ENCODE results near the gene TAOK3.
"Not testable (repeated sequence)": the region's sequence is repeated elsewhere in the genome, so short reads cannot be mapped to it uniquely, and the experiment has no call there.

The TAOK3 gene

DNA sequence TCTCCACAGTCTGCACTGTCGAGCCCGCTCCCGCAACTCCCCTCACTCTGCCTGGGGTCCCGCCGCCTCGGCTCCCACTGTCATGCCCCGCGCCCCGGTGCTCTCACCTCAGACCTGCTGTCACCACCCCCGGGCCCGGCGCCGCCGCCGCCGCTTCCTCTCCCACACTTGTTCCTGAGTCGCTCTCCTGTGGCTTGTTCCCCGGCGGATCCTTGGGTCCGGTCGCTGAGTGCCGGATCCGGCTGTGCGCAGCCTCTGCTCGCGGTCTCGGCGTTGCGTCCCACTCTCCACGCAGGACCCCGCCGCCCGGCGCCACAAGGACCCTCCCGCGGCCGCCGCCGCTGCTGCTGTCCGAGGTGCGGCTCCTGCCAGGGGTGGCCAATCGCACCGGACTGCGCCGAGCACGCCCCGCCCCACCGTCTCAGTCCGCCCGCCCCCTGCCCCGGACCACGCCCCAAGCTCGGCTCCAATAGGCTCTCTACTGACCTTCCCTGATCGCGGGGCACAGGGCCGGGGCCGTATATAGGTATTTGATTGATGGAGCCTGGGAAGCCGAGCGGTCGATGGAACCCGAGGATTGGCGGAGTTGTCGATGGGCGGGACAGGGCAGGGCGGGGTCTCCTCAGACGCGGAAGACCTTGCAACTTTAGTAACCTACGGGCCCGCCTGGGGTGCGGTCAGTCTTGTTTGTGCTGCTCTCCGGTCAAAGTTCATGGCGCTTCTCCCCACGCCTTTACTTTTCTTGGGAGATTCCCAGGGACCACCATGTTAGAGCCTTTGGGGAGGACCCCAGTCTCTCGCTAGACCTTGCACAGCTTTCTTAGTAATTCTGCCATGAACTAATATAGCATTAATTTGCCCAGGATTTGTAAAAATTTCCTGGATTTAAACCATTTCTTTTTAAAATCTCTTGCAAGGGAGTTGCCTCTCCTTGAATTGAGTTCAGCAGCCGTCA lies at the start of gene TAOK3:
TSS of gene TAOK3 (minus strand) at position 367 of the 955 bp plus-strand sequence. CDS start 117,340 bp downstream, outside the sequence.
- H3K4me3 ChIP-seq (ENCODE audit: low read length) = peak within 1 kb of the TSS; percentile 97

DNA sequence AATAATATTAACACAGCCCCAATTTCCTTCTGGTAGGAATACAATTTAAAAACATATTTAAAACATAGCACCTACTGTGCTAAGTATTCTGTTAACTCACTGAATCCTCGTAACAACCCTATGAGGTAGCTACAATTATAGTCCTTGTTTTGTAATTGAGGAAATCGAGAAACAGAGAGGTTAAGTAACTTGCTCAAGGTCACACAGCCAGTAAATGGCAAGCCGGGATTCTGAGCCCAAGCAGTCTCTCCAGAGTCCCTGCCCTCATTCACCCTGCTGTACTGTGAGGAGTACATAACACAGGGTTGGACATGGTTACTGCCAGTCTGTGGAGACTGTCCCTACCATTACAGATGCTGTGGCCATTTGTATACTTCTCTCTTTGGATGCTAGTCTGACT lies 48.0 kb upstream of the TAOK3 start:
- Histone ChIP-seq H3K4me1 (ENCODE audit: control insufficient read depth, insufficient read depth, low read length) (peaks cover 3% of the 10 kb centered on the region), H3K9me3 (ENCODE audit: control insufficient read depth, low read length) (no peaks in the 10 kb centered on the region), H3K27me3 (replicated peaks; ENCODE audit: control insufficient read depth, insufficient read depth, low read length) (no peaks in the 10 kb centered on the region), H3K36me3 (ENCODE audit: control insufficient read depth, insufficient read depth, low read length, severe bottlenecking) (peaks cover 13% of the 10 kb centered on the region), H3K4me3 (ENCODE audit: low read length) (no peak overlapping the region), H3K9ac (ENCODE audit: low read length) (no peak overlapping the region)
- no peak for DNase-seq (ENCODE audit: low read depth)

More for the DNA sequence above, at the start of gene TAOK3:
- peak; percentile 100 for DNase-seq (ENCODE audit: low read depth)
- Histone ChIP-seq H3K9ac (ENCODE audit: low read length) (peak within 1 kb of the TSS; percentile 93), H3K9me3 (ENCODE audit: control insufficient read depth, low read length) (no peaks in the 10 kb centered on the region), H3K4me1 (ENCODE audit: control insufficient read depth, insufficient read depth, low read length) (peaks cover 42% of the 10 kb centered on the region), H3K36me3 (ENCODE audit: control insufficient read depth, insufficient read depth, low read length, severe bottlenecking) (no peaks in the 10 kb centered on the region), H3K27me3 (replicated peaks; ENCODE audit: control insufficient read depth, insufficient read depth, low read length) (no peaks in the 10 kb centered on the region)

DNA sequence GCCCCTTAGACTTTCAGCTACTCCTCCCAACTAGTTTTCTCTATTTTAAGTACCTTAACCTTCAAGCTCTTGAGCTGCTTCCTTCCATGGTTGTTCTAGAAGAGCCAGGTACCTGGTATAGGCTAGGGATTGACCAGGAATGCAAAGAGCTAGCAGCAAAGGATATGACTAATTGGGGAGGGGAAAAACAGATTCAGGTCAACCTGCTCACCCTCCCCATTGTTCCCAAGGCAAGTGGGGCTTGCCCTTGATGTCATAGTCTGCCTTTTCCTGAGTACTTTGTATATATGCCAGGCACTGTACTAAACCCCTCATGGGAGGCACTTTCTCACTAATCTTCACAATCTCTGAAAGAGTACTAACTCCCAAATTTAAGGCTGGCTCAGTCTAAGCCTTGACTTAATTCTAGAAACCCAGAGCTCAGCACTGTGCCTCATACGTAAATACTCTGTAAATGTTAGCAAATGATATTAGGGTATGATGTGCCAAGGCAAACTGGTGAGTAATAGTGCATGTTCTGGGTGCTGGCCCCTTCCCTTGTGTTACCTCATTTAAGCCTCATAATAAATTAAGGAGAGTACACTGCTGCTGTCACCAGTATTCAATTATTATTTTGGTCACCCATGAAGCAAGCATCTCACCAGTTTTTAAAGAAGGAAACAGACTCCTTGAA lies 45.8 kb upstream of the TAOK3 start:
- H3K36me3 ChIP-seq (ENCODE audit: control insufficient read depth, insufficient read depth, low read length, severe bottlenecking) = peaks cover 34% of the 10 kb centered on the region
- DNase-seq (ENCODE audit: low read depth) = no peak
- peaks cover 3% of the 10 kb centered on the region for H3K4me1 ChIP-seq (ENCODE audit: control insufficient read depth, insufficient read depth, low read length)
- H3K4me3 ChIP-seq (ENCODE audit: low read length) = no peak overlapping the region
- no peaks in the 10 kb centered on the region for H3K27me3 ChIP-seq (replicated peaks; ENCODE audit: control insufficient read depth, insufficient read depth, low read length)
- no peak overlapping the region for H3K9ac ChIP-seq (ENCODE audit: low read length)
- H3K9me3 ChIP-seq (ENCODE audit: control insufficient read depth, low read length) = no peaks in the 10 kb centered on the region

DNA sequence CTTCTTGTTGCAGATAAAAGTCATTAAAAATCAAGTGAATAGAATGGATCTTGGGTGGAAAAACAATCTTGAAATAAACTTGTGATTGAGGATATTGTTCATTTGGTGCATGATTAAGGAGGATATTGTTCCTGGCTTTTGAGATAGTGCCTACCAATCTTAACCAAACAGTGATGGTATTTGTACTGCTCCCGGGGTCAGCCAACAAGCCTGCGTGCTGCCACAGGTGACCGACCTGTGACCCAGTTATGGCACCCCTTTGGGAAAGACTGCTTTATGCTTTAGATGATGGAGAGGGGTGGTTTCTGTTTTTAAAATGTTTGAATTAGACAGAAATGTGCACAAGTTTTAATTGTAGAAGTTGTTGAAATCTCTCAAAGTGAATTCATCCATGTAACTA lies 45.2 kb upstream of the TAOK3 start:
- no peak overlapping the region for H3K9ac ChIP-seq (ENCODE audit: low read length)
- H3K27me3 ChIP-seq (replicated peaks; ENCODE audit: control insufficient read depth, insufficient read depth, low read length) = no peaks in the 10 kb centered on the region
- H3K9me3 ChIP-seq (ENCODE audit: control insufficient read depth, low read length) = no peaks in the 10 kb centered on the region
- H3K36me3 ChIP-seq (ENCODE audit: control insufficient read depth, insufficient read depth, low read length, severe bottlenecking) = peaks cover 40% of the 10 kb centered on the region
- no peak overlapping the region for H3K4me3 ChIP-seq (ENCODE audit: low read length)
- no peak for DNase-seq (ENCODE audit: low read depth)
- peaks cover 3% of the 10 kb centered on the region for H3K4me1 ChIP-seq (ENCODE audit: control insufficient read depth, insufficient read depth, low read length)

DNA sequence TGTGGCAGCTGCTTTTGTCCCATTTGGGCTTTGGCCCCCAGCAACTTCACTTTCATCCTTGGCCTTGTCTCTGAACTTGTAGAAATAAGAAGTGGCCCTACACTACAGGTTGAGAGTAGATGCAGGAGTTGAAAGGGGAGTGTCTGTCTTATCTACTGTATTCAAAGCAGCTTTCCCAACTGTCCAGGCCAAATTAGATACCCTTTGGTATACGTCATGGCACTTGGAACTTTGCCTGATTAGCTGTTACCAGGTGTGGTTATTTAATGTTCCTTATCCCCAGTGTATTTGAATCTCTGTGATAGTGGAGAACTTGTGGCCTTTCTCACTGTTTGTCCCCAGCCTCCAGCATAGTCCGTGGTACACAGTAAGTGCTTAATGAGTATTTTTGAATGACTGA lies 37.1 kb upstream of the TAOK3 start:
- H3K4me3 ChIP-seq (ENCODE audit: low read length) = no peak overlapping the region
- no peaks in the 10 kb centered on the region for H3K27me3 ChIP-seq (replicated peaks; ENCODE audit: control insufficient read depth, insufficient read depth, low read length)
- no peak overlapping the region for H3K9ac ChIP-seq (ENCODE audit: low read length)
- no peaks in the 10 kb centered on the region for H3K4me1 ChIP-seq (ENCODE audit: control insufficient read depth, insufficient read depth, low read length)
- no peak for DNase-seq (ENCODE audit: low read depth)
- H3K36me3 ChIP-seq (ENCODE audit: control insufficient read depth, insufficient read depth, low read length, severe bottlenecking) = peaks cover 67% of the 10 kb centered on the region
- no peaks in the 10 kb centered on the region for H3K9me3 ChIP-seq (ENCODE audit: control insufficient read depth, low read length)

DNA sequence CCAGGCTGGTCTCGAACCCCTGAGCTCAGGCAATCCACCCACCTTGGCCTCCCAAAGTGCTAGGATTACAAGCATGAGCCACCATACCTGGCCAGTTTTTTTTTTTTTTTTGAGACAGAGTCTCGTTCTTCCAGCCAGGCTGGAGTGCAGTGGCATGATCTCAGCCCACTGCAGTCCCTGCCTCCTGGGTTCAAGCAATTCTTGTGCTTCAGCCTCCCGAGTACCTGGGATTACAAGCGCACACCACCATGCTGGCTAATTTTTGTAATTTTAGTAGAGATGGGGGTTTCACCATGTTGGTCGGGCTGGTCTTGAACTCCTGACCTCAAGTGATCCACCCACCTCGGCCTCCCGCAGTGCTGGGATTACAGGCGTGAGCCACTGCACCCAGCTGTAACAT lies 35.5 kb upstream of the TAOK3 start:
- H3K9ac ChIP-seq (ENCODE audit: low read length); H3K4me3 ChIP-seq (ENCODE audit: low read length); H3K9me3 ChIP-seq (ENCODE audit: control insufficient read depth, low read length); DNase-seq (ENCODE audit: low read depth); H3K4me1 ChIP-seq (ENCODE audit: control insufficient read depth, insufficient read depth, low read length); H3K27me3 ChIP-seq (replicated peaks; ENCODE audit: control insufficient read depth, insufficient read depth, low read length): not testable (repeated sequence)
- peaks cover 64% of the 10 kb centered on the region for H3K36me3 ChIP-seq (ENCODE audit: control insufficient read depth, insufficient read depth, low read length, severe bottlenecking)

DNA sequence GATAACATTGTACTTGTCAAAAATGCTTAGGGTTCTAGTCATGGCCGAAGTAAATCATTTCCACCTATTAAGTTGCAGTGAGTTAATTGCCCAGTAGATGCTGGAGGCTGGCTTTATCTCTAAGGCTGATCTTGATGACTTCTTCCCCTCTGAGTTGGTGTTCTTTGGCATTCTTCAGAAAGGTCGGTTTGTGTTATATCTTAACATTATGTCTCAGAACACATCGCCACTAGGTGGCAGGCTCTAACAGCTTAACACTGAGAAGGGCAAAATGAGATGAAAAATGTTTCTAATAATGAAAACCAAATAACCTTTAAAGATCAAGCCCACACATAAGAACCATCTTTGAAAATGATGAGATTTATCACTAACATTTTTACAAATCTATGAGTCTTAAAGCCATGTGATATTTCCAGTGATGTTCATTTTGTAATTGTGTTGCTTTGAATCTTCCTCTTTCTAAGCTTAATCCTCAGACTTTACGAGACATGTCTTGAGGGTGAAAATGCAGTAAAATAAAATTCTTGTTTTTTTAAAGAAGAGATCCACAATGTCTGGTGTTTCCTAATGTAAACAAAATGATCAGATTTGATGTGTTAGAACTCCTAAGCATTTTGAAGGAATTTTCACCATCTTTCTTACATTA lies 32.3 kb upstream of the TAOK3 start:
- peak; percentile 88 for DNase-seq (ENCODE audit: low read depth)
- no peaks in the 10 kb centered on the region for H3K9me3 ChIP-seq (ENCODE audit: control insufficient read depth, low read length)
- no peak overlapping the region for H3K9ac ChIP-seq (ENCODE audit: low read length)
- H3K36me3 ChIP-seq (ENCODE audit: control insufficient read depth, insufficient read depth, low read length, severe bottlenecking) = peaks cover 63% of the 10 kb centered on the region
- H3K27me3 ChIP-seq (replicated peaks; ENCODE audit: control insufficient read depth, insufficient read depth, low read length) = no peaks in the 10 kb centered on the region
- H3K4me1 ChIP-seq (ENCODE audit: control insufficient read depth, insufficient read depth, low read length) = peaks cover 10% of the 10 kb centered on the region
- H3K4me3 ChIP-seq (ENCODE audit: low read length) = no peak overlapping the region

DNA sequence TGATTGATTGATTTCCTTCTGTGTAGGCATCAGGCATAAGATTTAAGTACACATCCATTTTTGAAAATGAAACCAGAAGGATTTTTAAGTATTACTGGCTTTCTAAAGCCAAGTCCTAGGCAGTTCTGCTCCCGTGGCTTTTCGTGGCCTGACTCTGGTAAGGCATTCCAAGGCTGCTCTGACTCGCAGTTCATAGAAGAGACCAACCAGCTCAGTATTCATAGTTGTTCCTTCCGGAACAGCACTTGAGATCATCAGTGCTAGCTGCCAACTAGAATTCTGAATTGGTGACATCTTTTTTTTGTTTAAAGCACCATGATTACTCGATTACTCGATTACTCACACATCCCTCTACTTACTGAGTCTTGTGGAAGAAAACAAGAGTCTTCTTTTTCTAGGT lies 29.5 kb upstream of the TAOK3 start:
- Histone ChIP-seq H3K36me3 (ENCODE audit: control insufficient read depth, insufficient read depth, low read length, severe bottlenecking) (peaks cover 59% of the 10 kb centered on the region), H3K9ac (ENCODE audit: low read length) (peak overlapping the region; percentile 54), H3K4me3 (ENCODE audit: low read length) (no peak overlapping the region), H3K9me3 (ENCODE audit: control insufficient read depth, low read length) (no peaks in the 10 kb centered on the region), H3K27me3 (replicated peaks; ENCODE audit: control insufficient read depth, insufficient read depth, low read length) (no peaks in the 10 kb centered on the region), H3K4me1 (ENCODE audit: control insufficient read depth, insufficient read depth, low read length) (peaks cover 19% of the 10 kb centered on the region)
- DNase-seq (ENCODE audit: low read depth) = peak; percentile 66

DNA sequence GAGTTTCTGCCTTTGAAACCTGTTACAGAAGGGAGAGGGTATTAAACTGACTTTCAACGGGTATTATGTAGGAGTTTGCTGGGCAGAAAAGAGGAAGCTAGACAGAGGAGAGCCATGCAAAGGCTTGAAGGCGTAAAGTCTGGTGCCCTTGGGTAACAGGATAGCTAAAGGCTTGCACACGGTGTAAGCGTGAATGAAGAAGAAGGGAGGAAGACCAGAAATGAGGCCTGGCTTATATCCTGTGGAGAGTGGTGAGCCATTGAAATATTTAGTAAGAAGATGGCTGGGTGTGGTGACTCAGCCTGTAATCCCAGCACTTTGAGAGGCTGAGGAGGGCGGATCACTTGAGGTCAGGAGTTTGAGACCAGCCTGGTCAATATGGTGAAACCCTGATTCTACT lies 26.2 kb upstream of the TAOK3 start:
- no peak for DNase-seq (ENCODE audit: low read depth)
- Histone ChIP-seq H3K9ac (ENCODE audit: low read length) (no peak overlapping the region), H3K9me3 (ENCODE audit: control insufficient read depth, low read length) (no peaks in the 10 kb centered on the region), H3K36me3 (ENCODE audit: control insufficient read depth, insufficient read depth, low read length, severe bottlenecking) (peaks cover 44% of the 10 kb centered on the region), H3K4me1 (ENCODE audit: control insufficient read depth, insufficient read depth, low read length) (peaks cover 22% of the 10 kb centered on the region), H3K27me3 (replicated peaks; ENCODE audit: control insufficient read depth, insufficient read depth, low read length) (no peaks in the 10 kb centered on the region), H3K4me3 (ENCODE audit: low read length) (no peak overlapping the region)

DNA sequence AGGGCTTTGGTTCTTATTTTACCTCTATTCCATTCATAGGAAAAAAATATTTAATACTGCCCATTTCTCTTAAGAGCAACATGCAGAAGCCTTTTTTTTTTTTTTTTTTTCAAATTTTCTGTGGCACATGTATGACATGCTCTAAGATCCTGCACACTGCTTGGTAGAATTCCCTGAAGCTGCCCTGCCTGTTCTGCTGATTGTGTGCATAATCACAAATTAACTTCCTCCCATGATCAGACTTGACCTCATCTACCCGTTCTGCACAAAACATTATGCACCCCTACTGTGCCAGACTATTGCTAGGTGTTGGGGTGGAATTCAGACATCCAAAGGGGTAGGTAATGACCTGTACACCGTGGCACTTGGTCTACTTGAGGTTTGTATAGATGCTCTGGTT lies 25.8 kb upstream of the TAOK3 start:
- DNase-seq (ENCODE audit: low read depth) = no peak
- Histone ChIP-seq H3K9ac (ENCODE audit: low read length) (no peak overlapping the region), H3K36me3 (ENCODE audit: control insufficient read depth, insufficient read depth, low read length, severe bottlenecking) (peaks cover 42% of the 10 kb centered on the region), H3K9me3 (ENCODE audit: control insufficient read depth, low read length) (no peaks in the 10 kb centered on the region), H3K4me3 (ENCODE audit: low read length) (no peak overlapping the region), H3K4me1 (ENCODE audit: control insufficient read depth, insufficient read depth, low read length) (peaks cover 22% of the 10 kb centered on the region), H3K27me3 (replicated peaks; ENCODE audit: control insufficient read depth, insufficient read depth, low read length) (no peaks in the 10 kb centered on the region)
